Hematopoietic multipotent progenitor cell treated with erythropoietin and hydrocortisone succinate and interleukin-3 and kit ligand, for 6 days (in vitro differentiated cells): ENCODE results near the gene SHLD1.

Experiments
- DNase-seq: peaks from one replicate; pipeline ENCODE4 v3.0.0-alpha.2; 2015

SHLD1 gene

DNA sequence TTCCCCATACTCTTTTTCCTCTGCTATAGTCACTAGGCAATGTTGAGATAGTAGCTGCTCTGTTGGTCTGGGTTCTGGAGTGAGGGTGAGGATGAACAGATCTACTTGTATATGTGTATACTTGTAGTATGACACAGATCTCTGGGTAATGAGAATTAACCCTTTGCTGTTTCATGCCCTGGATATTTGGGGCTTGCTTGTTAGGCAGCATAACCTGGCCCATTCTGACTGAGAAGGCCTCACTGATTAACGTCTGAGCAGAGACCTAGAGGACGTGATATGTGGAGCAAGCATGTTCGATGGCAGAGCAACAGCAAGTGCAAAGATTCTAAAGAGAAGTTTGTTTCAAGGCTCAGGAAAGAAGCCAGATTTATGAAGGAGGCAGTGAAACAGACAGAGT is 105.7 kb downstream of the SHLD1 start:
- DNase-seq = no peak

DNA sequence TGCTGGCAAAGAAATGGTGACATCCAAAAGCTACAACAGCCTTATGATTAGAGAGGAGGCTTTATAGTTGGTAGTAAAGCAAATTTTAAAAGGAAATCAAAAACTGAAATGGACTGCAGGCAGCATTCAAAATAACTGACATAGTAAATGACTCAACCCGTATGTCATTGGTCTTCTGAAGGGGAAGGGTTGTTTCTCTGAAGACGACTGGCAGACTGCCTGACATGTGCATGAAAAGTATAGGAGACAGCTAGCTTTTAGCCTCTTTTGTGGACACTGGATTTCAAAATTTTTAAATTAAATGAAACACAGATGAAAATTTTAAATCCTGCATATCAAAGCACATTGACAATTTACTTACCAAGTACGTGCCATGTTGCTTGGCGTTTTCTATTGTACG is 109.4 kb downstream of the SHLD1 start:
- no peak for DNase-seq

- no peak for DNase-seq
These were observed 112.5 kb downstream of the SHLD1 start for GRCh38 chr20:5862703-5863039.

DNA sequence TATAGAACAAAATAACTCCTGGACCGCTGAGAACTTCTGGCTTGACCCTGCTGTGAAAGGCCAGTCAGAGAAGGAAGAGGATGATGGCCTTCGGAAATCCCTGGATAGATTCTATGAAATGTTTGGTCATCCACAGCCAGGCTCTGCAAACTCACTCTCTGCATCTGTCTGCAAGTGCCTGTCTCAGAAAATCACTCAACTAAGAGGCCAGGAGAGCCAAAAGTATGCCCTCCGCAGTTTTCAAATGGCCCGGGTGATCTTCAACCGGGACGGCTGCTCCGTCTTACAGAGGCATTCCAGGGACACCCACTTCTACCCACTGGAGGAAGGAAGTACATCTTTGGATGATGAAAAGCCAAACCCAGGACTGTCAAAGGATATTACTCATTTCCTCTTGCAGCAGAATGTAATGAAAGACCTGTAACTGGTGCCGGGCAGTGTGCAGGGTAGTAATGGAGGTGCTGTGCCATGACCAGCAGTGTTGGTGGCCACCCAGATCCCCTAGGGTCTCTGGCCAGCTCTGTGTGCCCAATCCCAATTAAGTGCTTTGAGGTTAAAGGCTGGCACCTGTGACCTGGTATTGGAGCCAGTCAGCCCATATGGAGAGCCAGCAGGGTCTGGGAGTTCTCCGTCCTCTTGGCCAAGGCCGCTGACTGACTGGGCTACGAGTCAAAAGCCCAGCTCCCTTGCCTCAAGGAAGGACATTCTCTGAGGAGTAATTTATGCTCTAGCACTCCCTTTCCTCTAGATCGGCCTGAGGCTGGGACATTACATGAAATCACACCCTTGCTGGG is 113.0 kb downstream of the SHLD1 start:
- DNase-seq = peak; percentile 21

GRCh38 chr20:5864428-5864827 is 114.2 kb downstream of the SHLD1 start:
- no peak for DNase-seq

DNA sequence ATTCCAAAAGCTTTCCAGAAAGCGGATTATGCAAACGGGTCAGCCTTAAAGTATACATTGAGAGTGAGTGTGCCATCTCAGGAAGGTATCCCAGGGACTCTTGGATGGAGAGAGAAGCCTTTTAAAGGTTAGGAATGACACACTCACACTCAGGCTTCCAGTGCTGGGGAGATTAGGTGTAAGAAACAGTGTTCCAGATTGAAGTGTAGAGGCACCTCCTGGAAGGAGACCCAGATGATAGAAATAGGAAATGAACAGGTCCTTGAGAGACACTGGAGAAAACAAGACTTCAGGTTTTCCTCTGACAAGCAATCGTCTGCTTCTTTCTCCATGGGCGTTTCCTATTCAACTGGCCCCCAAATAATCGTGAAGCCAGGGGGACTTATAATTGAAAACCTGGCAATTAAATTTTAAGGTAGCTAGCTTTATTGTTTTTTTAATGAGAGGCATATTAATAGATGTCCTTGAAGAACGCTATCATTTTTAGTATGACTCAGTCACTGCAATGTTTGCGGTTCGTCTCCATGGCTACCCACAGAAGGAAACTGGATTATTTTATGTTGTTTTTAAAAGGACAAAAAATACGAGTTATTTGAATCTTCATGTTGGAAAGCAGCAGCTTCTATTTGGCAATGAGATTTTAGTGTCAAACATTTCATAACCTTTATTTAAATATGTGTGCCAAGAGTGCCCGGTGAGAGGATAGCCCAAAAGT is 114.8 kb downstream of the SHLD1 start:
- no peak for DNase-seq

GRCh38 chr20:5865604-5866003 is 115.4 kb downstream of the SHLD1 start:
- no peak for DNase-seq

DNA sequence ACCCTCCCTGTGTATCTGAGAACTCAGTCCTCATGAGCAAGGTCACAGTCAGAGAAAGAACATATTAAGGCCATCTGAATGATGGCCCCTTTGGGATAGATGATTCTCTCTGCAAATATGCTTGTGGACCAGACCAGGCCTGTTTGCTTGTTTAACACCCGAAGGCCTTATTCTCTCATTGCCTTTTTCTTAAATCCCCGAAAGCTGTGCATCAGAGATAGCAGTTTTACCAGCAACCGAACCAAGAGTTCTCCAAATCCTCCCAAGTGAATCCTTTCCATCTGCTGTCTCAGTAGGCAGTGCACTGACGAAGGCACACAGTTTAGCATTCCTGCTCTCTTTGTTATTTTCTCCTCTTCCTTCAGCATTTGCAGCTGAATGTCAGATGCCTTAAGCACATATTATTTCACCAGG is 120.4 kb downstream of the SHLD1 start:
- DNase-seq = no peak

DNA sequence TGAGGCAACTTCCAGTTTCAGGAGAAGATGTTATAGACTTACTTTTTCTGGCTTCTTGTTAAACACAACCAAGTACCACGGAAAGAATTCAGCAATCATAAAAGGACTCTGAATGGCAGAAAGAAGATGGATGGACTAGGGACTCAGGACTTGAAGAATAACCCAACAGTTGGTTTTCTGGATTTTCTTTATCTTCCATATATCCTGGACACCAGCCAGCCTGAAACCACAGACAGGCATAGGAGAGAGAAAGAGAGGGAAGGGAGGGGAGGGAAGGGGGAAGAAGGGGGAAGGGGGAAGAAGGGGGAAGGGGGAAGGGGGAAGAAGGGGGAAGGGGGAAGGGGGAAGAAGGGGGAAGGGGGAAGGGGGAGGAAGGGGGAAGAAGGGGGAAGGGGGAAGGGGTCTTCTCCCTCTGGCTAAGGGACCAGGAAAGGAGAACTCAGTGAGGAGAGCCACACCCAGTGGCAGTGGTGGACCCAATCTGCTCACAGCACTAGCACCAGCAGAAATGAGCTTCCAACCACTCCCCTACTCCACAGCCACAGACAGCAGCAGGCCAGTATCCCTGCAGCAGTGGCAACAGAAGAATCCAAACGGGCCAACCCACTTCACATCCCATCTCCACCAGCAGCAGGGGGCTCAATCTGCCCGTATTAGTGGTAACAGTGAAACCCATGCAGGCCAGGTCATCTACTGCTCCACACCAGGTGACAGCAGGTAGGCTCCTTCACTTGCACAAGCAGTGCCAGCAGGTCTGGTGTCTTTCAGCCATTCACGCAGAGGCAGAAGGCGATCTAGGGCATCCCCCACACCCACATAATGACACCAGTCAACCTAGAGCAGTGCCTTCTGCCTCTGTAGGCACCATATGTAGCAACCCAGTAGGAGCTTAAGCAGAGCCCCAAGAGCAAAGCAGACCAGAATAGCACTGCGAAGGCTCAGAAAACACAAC is 121.5 kb downstream of the SHLD1 start:
- DNase-seq = peak; percentile 12

- no peak for DNase-seq
These were observed 126.9 kb downstream of the SHLD1 start for GRCh38 chr20:5877128-5877527.

GRCh38 chr20:5880326-5880725 is 130.1 kb downstream of the SHLD1 start:
- no peak for DNase-seq

GRCh38 chr20:5881703-5882102 is 131.5 kb downstream of the SHLD1 start:
- no peak for DNase-seq

DNA sequence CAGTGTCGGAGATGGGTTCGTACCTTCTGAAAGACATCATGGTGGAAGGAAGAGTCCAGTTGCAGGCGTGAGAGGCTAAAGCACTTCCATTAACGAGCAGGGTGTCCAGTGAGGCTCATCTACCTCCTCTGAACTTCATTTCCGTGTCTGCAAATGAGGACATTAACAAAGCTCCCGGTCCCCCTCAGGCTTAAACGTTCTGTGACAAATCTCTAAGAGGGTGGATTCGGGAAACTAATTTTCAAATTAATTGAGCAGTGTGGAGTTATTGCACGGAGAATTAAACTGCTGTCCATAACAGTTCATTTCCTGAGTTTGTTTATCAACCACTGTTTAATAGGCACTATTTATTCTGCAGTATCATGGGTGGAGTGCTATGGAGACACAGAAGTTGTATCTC is 132.0 kb downstream of the SHLD1 start:
- no peak for DNase-seq

DNA sequence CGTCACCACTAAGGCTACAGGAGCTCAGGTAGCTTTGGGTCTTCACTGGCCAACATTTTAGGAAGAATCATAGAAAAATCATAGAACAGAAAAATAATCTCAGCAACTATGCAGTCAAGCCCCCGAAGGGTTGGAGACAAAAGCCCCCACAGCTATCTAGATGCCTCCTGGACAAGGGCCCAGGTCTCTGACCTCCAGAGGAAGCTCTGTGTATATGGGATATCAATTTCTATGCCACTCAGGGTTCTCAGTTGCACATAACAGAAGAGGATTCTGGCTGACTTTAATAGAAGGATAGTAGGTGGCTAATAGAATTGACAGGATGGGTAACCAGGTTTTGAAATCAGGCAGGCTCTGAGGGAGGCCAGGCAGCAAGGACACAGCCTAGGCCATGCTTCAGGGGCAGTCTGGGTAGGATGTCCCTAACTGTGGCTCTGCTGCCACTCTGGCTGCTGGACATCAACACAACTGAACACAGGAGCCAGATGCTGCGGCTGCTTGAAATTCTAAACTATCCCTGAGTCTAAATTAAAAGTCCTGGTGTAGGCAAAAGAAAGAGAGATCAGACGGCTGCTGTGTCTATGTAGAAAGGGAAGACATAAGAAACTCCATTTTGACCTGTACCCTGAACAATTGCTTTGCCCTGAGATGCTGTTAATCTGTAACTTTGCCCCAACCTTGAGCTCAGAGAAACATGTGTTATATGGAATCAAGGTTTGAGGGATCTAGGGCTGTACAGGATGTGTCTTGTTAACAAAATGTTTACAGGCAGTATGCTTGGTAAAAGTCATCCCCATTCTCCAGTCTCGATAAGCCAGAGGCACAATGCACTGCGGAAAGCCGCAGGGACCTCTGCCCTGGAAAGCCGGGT is 134.5 kb downstream of the SHLD1 start:
- no peak for DNase-seq

GRCh38 chr20:5885866-5886265 is 135.7 kb downstream of the SHLD1 start:
- no peak for DNase-seq

- DNase-seq = no peak
These were observed 136.6 kb downstream of the SHLD1 start for GRCh38 chr20:5886788-5887187.

GRCh38 chr20:5887386-5887785 is 137.2 kb downstream of the SHLD1 start:
- no peak for DNase-seq

GRCh38 chr20:5888041-5888440 is 137.8 kb downstream of the SHLD1 start:
- peak; percentile 7 for DNase-seq

GRCh38 chr20:5890773-5891441 is 140.7 kb downstream of the SHLD1 start:
- DNase-seq = no peak

DNA sequence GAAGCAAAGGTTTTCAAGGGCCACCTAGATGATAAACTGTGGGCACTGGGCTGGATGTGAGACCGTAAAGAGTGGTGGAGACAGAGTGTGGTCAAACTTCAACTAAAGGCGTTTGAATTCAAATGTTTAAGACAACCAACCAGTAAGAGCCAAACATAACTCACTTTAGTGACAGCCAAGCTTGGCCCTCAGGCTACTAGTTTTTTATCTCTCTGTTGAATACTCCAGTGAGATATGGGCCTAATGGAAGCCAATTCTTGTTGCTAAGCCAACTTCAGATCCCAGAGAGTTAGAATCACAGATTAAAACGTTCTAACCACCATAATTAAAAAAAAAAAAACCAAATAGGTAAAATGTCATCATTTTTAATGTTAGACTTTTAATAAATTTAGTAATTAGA is 142.9 kb downstream of the SHLD1 start:
- DNase-seq = no peak

GRCh38 chr20:5893621-5894020 is 143.4 kb downstream of the SHLD1 start:
- DNase-seq = no peak

DNA sequence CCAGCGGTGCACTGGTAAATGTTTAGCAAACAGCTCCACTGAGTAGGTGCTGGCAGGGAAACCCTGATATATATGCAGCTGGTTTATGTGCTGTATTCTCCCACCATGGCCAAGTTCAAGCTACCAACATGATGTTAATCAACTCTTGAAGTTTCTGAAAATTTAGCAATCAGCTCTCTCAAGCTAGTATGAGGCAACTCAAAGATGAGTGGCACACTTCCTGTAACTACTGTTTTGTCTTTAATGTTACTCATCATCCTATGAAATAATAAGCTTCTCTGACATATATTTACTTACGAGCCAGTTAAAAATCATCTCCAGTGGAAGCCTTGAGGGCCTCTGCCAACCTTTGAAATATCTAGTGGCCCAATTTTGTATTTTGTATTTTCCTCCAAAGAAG is 145.4 kb downstream of the SHLD1 start:
- peak; percentile 12 for DNase-seq
